IMR-90 (cell line): Measurements from ENCODE around the gene KCNJ1.

Experiments used
- BHLHE40 ChIP-seq: fragments of 150-350 bp; IDR thresholded peaks from 2 replicates; pipeline ENCODE4 v1.6.1; 2016; ENCODE audit warnings: mild to moderate bottlenecking, low read depth, low read length
- CEBPB ChIP-seq: IDR thresholded peaks from 2 replicates; pipeline ENCODE4 v1.6.1; 2012; ENCODE audit warnings: low read depth, low read length, improper control_type of control experiment
- CTCF ChIP-seq: conservative IDR thresholded peaks from 2 replicates; pipeline ENCODE4 v1.5.1; 2012; ENCODE audit warnings: mild to moderate bottlenecking, low read depth, low read length, improper control_type of control experiment
- FOS ChIP-seq: fragments of 150-350 bp; IDR thresholded peaks from 2 replicates; pipeline ENCODE4 v1.6.1; 2016; ENCODE audit warnings: low read depth, low read length
- MAZ ChIP-seq: IDR thresholded peaks from 2 replicates; pipeline ENCODE4 v1.6.1; 2012; ENCODE audit warnings: low read depth, mild to moderate bottlenecking, low read length, improper control_type of control experiment, moderate library complexity, borderline replicate concordance
- NFE2L2 ChIP-seq: fragments of 150-350 bp; IDR thresholded peaks from 2 replicates; pipeline ENCODE4 v1.6.1; 2016; ENCODE audit warnings: low read depth, mild to moderate bottlenecking, low read length
- POLR2A ChIP-seq: IDR thresholded peaks from 2 replicates; pipeline ENCODE4 v1.6.1; 2012; ENCODE audit warnings: mild to moderate bottlenecking, low read depth, low read length
- RFX5 ChIP-seq: IDR thresholded peaks from 2 replicates; pipeline ENCODE4 v1.8.0; 2012; ENCODE audit warnings: low read depth, mild to moderate bottlenecking, low read length, moderate library complexity

- no peak for TF ChIP-seq CTCF
- TF ChIP-seq POLR2A = no peak
- no peak for TF ChIP-seq MAZ
- no peak for TF ChIP-seq CEBPB
- no peak for TF ChIP-seq RFX5
- no peak for TF ChIP-seq FOS
- no peak for TF ChIP-seq NFE2L2
- no peak for TF ChIP-seq BHLHE40
These were observed 48.0 kb upstream of the KCNJ1 start for GRCh38 chr11:128915149-128915521.
